CD4-positive, alpha-beta T cell (primary cell): ENCODE results near the gene ELOVL3. TPM values are rescaled to one million over a fixed set of nuclear protein-coding genes. Genes with fewer than 3 reads are reported as not detected.

Experiments
- ATAC-seq: fragments of 200-7000 bp; cut with Tn5 transposase; one replicate; pipeline ENCODE4 v1.10.0; 2022; ENCODE audit warnings: mild to moderate bottlenecking; ENCODE audit not compliant: poor library complexity
- CTCF ChIA-PET: fragments of 350-600 bp; sonication (Branson Sonifier 250); formaldehyde crosslinking; loops from one replicate; lab custom pipeline; 2021; ENCODE audit warnings: antibody characterized with exemption, inconsistent platforms; lab: Charles Lee
- POLR2A ChIA-PET: fragments of 350-600 bp; sonication (Branson Sonifier 250); formaldehyde crosslinking; loops from one replicate; lab custom pipeline; 2021; ENCODE audit warnings: antibody characterized with exemption, inconsistent platforms; lab: Charles Lee
- DNase-seq, 14 experiments: peaks; one replicate each; pipeline ENCODE4 v3.0.0-alpha.2; 2013 to 2020; ENCODE audit warnings: mixed read lengths in 2 of 14
- H3K27ac ChIP-seq, 2 donors: one replicate each; pipeline versions ENCODE4 v1.5.1 to v1.7.0; 2013; ENCODE audit warnings: low read length in 2 of 2, low read depth in 1 of 2, mild to moderate bottlenecking in 1 of 2
- H3K27me3 ChIP-seq, 2 experiments: 1 replicate in 1 of 2; 2 replicates in 1 of 2; pipeline versions ENCODE4 v1.6.1 to v1.7.0; 2013; ENCODE audit warnings: low read length in 2 of 2, control low read depth in 1 of 2, mild to moderate bottlenecking in 1 of 2, moderate library complexity in 1 of 2; ENCODE audit not compliant: insufficient read depth in 2 of 2, control insufficient read depth in 1 of 2
- H3K36me3 ChIP-seq: one replicate; pipeline ENCODE4 v1.6.1; 2013; ENCODE audit warnings: low read length, control low read depth; ENCODE audit not compliant: insufficient read depth
- H3K4me1 ChIP-seq: one replicate; pipeline ENCODE4 v1.6.1; 2013; ENCODE audit warnings: low read length, control low read depth; ENCODE audit not compliant: insufficient read depth
- H3K4me3 ChIP-seq: one replicate; pipeline ENCODE4 v1.5.1; 2013; ENCODE audit warnings: mild to moderate bottlenecking, low read length, moderate library complexity
- H3K9me3 ChIP-seq, 2 experiments: 1 replicate in 1 of 2; 2 replicates in 1 of 2; pipeline versions ENCODE4 v1.6.1 to v1.7.0; 2013; ENCODE audit warnings: low read length in 2 of 2, mild to moderate bottlenecking in 2 of 2, control low read depth in 1 of 2, moderate library complexity in 1 of 2; ENCODE audit not compliant: control insufficient read depth in 1 of 2, insufficient read depth in 1 of 2
- H3K27ac Mint-ChIP-seq: one replicate; pipeline ENCODE4 v1.8.0; 2020; ENCODE audit warnings: mixed read lengths
- H3K27me3 Mint-ChIP-seq: one replicate; pipeline ENCODE4 v1.8.0; 2021; ENCODE audit warnings: mixed read lengths
- H3K36me3 Mint-ChIP-seq: one replicate; pipeline ENCODE4 v1.8.0; 2021; ENCODE audit warnings: low read depth, mixed read lengths
- H3K4me1 Mint-ChIP-seq: one replicate; pipeline ENCODE4 v1.8.0; 2021; ENCODE audit warnings: low read depth, mixed read lengths
- H3K4me3 Mint-ChIP-seq: one replicate; pipeline ENCODE4 v1.8.0; 2020; ENCODE audit warnings: mild to moderate bottlenecking, mixed read lengths
- H3K9me3 Mint-ChIP-seq: one replicate; pipeline ENCODE4 v1.8.0; 2020; ENCODE audit warnings: mixed read lengths
- CTCF ChIP-seq: fragments of 200-600 bp; IDR thresholded peaks from one replicate; pipeline ENCODE4 v1.8.0; 2022; ENCODE audit warnings: antibody characterized with exemption, mild to moderate bottlenecking
- intact Hi-C, 2 experiments: fragments of 100-400 bp; cut with DNase I in 1 of 2; cut with micrococcal nuclease in 1 of 2; formaldehyde crosslinking; loops; one replicate each; pipeline versions ENCODE4 v1.15.1 to v1.9.0; 2023 to 2025; cut with DNase I, micrococcal nuclease
- total RNA-seq, 174 experiments: library from RNA in 2 of 174; stranded (reverse) in 2 of 174; gene quantifications; one replicate each; pipeline ENCODE4 v1.2.3 and lab custom pipeline; 2021 to 2026

Gene ELOVL3
- total RNA-seq, 2 experiments from 2014 or later: not detected

DNA sequence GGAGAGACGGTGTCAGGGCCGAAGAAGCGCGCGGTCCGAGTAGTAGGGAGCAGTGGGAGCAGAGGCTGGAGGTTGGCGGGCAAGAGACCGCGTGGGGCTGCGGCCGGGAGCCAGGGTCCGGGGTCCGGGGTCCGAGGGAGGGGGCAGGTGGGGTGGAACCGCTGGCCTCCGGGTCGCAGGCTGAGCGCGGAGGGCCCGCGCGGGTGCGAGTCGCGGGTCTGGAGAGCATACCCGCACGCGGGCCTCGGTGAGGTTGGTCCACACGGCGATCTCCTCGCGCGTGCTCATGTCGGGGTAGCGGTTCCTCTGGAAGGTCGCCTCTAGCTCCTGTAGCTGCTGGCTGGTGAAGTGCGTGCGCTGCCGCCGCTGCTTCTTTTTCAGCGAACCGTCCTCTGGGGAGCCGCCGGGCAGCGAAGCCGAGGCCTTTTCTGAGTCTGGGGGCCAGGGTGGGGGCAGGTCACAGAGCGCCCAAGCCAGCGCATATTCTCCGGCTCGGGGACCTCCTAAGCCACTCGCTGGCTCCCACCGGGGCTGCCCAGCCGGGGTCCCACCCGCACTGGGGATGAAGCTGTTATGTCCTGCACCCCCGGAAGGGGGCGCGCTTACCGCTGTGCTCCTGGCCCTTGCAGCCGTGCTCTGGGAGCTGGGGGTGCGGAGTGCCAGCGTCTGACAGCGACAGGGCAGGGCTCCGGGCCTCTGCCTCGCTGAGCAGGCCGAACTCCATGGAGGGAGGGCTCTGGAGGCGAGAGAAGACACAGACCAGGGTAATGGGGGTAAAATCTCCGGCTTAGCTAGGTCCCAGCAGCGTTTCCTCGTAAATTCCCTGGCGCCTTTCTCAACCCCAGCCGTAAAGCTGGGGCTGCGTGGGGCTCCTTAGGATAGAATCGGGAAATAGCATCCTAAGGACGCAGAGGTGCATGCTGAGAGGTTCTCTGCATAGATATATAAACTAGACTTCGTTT, 5.5 kb downstream of the ELOVL3 start:
- Histone ChIP-seq H3K4me1 (peaks cover 28% of the 10 kb centered on the region), H3K27me3 (peaks cover 38 to 50% of the 10 kb centered on the region in 2 experiments), H3K36me3 (no peaks in the 10 kb centered on the region), H3K27ac (no peak overlapping the region), H3K9me3 (peaks cover 0 to 8% of the 10 kb centered on the region in 2 experiments), H3K4me3 (peak overlapping the region; percentile 59)
- DNase-seq (peak; percentile 40 to 85 (median 54)), ATAC-seq (peak; percentile 73)
- H3K4me3 Mint-ChIP-seq: peak overlapping the region; percentile 77
- TF ChIP-seq CTCF: peak; percentile 73
- H3K36me3 Mint-ChIP-seq: no peaks in the 10 kb centered on the region
- H3K4me1 Mint-ChIP-seq: peaks cover 10% of the 10 kb centered on the region
- POLR2A ChIA-PET: interaction anchor here (0.6 to 3.7 kb wide), 9 partner anchors 9 to 481 kb away, joined by 3 to 26 read pairs (median 10); partner anchors contain the start of genes GBF1, NFKB2 and PITX3
- intact Hi-C loops: loop anchor here in 1 of 2 experiments (1.0 kb wide), 2 partner anchors 14 to 121 kb away; partner anchors contain the start of gene GBF1
- no peaks in the 10 kb centered on the region for H3K9me3 Mint-ChIP-seq
- peaks cover 83% of the 10 kb centered on the region for H3K27me3 Mint-ChIP-seq
- H3K27ac Mint-ChIP-seq: no peak overlapping the region
- CTCF ChIA-PET: interaction anchor here (0.7 to 7.6 kb wide), 25 partner anchors 9 to 410 kb away, joined by 3 to 133 read pairs (median 4); partner anchors contain the start of genes CUEDC2, GBF1 and PITX3

- Mint-ChIP-seq H3K36me3 (no peaks in the 10 kb centered on the region), H3K4me3 (peak overlapping the region; percentile 54), H3K9me3 (no peaks in the 10 kb centered on the region), H3K4me1 (peaks cover 10% of the 10 kb centered on the region), H3K27ac (no peak overlapping the region), H3K27me3 (peaks cover 72% of the 10 kb centered on the region)
- Histone ChIP-seq H3K4me1 (peaks cover 23% of the 10 kb centered on the region), H3K4me3 (no peak overlapping the region), H3K27me3 (peaks cover 30 to 33% of the 10 kb centered on the region in 2 experiments), H3K27ac (no peak overlapping the region), H3K36me3 (no peaks in the 10 kb centered on the region), H3K9me3 (peaks cover 0 to 8% of the 10 kb centered on the region in 2 experiments)
- ChIA-PET CTCF (interaction anchor here (4.7 kb wide), 1 partner anchor 13 kb away, joined by 79 read pairs; the partner anchor contains the start of gene GBF1), POLR2A (no interaction called here)
- TF ChIP-seq CTCF: no peak
- DNase-seq (no peak), ATAC-seq (no peak)
- intact Hi-C loops: no loop called here
These were observed 7.9 kb downstream of the ELOVL3 start for GRCh38 chr10:102233997-102234396.

- Mint-ChIP-seq H3K4me1 (peaks cover 3% of the 10 kb centered on the region), H3K9me3 (no peaks in the 10 kb centered on the region), H3K36me3 (no peaks in the 10 kb centered on the region), H3K27ac (no peak overlapping the region), H3K27me3 (peaks cover 71% of the 10 kb centered on the region), H3K4me3 (peak overlapping the region; percentile 12)
- CTCF ChIA-PET: interaction anchor here (0.5 to 1.1 kb wide), 2 partner anchors 12 to 15 kb away, joined by 3 read pairs; no protein-coding TSS in a partner anchor
- H3K9me3 ChIP-seq: peaks cover 0 to 8% of the 10 kb centered on the region in 2 experiments
- intact Hi-C loops: no loop called here
- ATAC-seq (no peak), DNase-seq (no peak)
- H3K4me1 ChIP-seq: peaks cover 19% of the 10 kb centered on the region
- POLR2A ChIA-PET: no interaction called here
- peaks cover 27 to 28% of the 10 kb centered on the region in 2 experiments for H3K27me3 ChIP-seq
- no peak for TF ChIP-seq CTCF
- no peak overlapping the region for H3K4me3 ChIP-seq
- no peaks in the 10 kb centered on the region for H3K36me3 ChIP-seq
- H3K27ac ChIP-seq: no peak overlapping the region
These were observed 8.9 kb downstream of the ELOVL3 start for GRCh38 chr10:102234888-102235597.
